ENCODE measurements around the gene USP54. TPM values are rescaled to one million over a fixed set of nuclear protein-coding genes. Genes with fewer than 3 reads are reported as not detected.

Gene USP54
- total RNA-seq, 1 donor from 2014 or later, result 8.6 TPM

DNA sequence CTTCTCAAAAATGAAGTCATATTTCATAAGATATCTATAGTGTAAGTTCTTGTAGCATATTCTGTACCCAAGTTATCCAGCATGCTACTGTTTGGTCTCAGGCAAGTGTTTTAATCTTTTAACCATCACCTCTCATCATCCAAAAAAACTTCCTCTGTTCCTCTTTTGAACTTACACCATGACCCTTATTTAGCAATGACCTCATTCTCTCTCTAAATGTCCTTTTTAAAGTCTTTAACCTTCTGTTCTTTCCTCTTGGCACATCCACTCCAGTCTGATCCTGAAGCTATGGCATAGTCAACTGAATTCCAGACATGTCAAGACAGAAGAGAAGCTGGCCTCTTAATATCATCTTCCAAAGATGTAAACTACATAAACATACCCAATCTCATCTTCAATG lies 121.6 kb downstream of the USP54 start:
- intact Hi-C loops (cut with micrococcal nuclease), result no loop called here

GRCh38 chr10:73467206-73467605 lies 123.9 kb downstream of the USP54 start:
- DNase-seq (ENCODE audit: low spot score), result no peak
- H3K4me1 Mint-ChIP-seq (ENCODE audit: low read depth), result peaks cover 11% of the 10 kb centered on the region
- peaks cover 28% of the 10 kb centered on the region for H3K36me3 Mint-ChIP-seq (ENCODE audit: low read depth)
- H3K4me3 Mint-ChIP-seq, result no peak overlapping the region
- no peaks in the 10 kb centered on the region for H3K9me3 Mint-ChIP-seq
- intact Hi-C loops (cut with micrococcal nuclease), result no loop called here
- H3K27ac Mint-ChIP-seq, result no peak overlapping the region
- H3K27me3 Mint-ChIP-seq (ENCODE audit: insufficient read depth), result no peaks in the 10 kb centered on the region

More for the DNA sequence above, 121.6 kb downstream of the USP54 start:
- Mint-ChIP-seq H3K27me3 (ENCODE audit: insufficient read depth) (no peaks in the 10 kb centered on the region), H3K36me3 (ENCODE audit: low read depth) (peaks cover 23% of the 10 kb centered on the region), H3K4me3 (no peak overlapping the region), H3K27ac (no peak overlapping the region), H3K4me1 (ENCODE audit: low read depth) (peaks cover 11% of the 10 kb centered on the region), H3K9me3 (no peaks in the 10 kb centered on the region)
- DNase-seq (ENCODE audit: low spot score), result no peak

DNA sequence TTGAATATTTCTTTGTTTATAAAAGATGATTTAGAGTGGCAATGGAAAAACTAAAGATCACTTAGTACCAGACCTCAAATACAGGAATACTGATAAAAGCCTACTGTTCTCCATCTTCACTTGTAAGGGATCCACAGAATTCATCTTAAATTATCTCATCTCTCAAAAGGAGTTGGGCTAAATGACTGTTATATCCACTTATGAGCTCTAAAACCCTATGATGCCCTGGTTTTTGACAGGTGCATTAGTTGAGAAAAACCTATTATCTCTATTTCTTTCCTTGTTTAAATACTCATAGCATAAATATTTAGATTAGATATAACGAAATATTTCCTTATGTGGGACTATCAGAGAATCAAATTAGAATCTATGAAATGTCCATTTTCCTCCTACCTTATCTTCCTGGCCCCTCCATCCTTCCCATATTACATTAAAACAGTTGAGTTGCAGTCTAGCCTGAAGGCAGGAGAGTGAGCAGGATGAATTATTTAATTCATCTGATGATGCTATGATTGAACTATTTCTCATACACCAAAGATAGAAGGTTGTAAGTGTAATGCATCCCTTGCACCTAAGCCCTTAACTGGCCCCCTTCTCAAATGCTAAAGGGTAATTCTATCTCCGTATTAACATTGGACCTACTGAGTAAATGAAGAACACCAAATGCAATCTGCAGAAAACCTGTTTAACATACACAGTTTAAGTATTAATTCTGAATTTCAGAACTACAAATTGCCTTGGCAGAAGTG lies 125.0 kb downstream of the USP54 start:
- peaks cover 33% of the 10 kb centered on the region for H3K36me3 Mint-ChIP-seq (ENCODE audit: low read depth)
- peaks cover 11% of the 10 kb centered on the region for H3K4me1 Mint-ChIP-seq (ENCODE audit: low read depth)
- H3K9me3 Mint-ChIP-seq, result no peaks in the 10 kb centered on the region
- H3K27me3 Mint-ChIP-seq (ENCODE audit: insufficient read depth), result no peaks in the 10 kb centered on the region
- H3K27ac Mint-ChIP-seq, result no peak overlapping the region
- no peak for DNase-seq (ENCODE audit: low spot score)
- H3K4me3 Mint-ChIP-seq, result no peak overlapping the region
- intact Hi-C loops (cut with micrococcal nuclease), result no loop called here

DNA sequence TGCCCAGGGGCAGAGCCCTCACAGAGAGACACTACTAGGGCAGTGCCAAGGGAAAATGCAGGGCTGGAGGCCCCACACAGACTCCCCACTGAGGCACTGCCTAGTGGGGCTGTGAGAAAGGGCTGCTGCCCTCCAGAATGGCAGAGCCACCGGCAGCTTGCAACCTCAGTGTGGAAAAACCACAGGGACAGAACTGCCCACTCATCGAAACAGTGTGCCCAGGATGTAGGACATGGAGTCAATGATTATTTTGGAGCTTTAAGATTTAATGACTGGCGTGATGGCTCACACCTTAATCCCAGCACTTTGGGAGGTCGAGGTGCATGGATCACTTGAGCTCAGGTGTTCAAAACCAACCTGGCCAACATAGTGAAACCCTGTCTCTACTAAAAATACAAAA lies 130.2 kb downstream of the USP54 start:
- H3K4me1 Mint-ChIP-seq (ENCODE audit: low read depth), result peaks cover 10% of the 10 kb centered on the region
- no peak for DNase-seq (ENCODE audit: low spot score)
- no peaks in the 10 kb centered on the region for H3K27me3 Mint-ChIP-seq (ENCODE audit: insufficient read depth)
- intact Hi-C loops (cut with micrococcal nuclease), result no loop called here
- no peak overlapping the region for H3K4me3 Mint-ChIP-seq
- peaks cover 34% of the 10 kb centered on the region for H3K36me3 Mint-ChIP-seq (ENCODE audit: low read depth)
- no peaks in the 10 kb centered on the region for H3K9me3 Mint-ChIP-seq
- no peak overlapping the region for H3K27ac Mint-ChIP-seq

DNA sequence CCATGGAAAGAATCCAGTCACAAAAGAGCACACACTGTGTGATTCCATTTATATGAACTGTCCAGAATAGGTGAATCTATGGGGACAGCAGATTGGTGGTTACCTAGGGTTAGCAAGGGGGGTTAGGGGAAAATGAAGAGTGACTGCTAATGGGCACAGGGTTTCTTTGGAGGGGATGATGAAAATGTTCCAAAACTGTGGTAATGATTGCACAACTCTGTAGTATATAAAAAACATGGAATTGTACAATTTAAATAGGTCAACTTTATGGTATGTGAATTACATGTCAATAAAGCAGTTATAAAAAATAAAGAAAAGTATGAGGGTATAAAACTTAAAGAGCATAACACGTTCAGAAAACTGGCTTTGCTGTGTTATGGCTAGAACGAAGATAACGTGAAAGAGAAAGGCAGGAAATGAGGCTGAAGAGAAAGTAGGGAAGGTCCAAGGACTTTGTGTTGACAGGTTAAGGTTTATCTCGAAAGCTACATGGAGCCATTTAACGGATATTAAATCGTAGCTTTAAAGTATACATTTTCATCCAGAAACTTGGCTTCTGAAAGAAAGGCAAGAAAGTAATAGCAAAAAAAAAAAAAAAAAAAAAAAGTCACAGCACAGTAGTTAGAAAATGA lies 131.3 kb downstream of the USP54 start:
- Mint-ChIP-seq H3K4me1 (ENCODE audit: low read depth) (peaks cover 10% of the 10 kb centered on the region), H3K27me3 (ENCODE audit: insufficient read depth) (no peaks in the 10 kb centered on the region), H3K36me3 (ENCODE audit: low read depth) (peaks cover 32% of the 10 kb centered on the region), H3K9me3 (no peaks in the 10 kb centered on the region), H3K27ac (no peak overlapping the region), H3K4me3 (no peak overlapping the region)
- DNase-seq (ENCODE audit: low spot score), result no peak
- intact Hi-C loops (cut with micrococcal nuclease), result no loop called here

- no peak for DNase-seq (ENCODE audit: low spot score)
- H3K4me3 Mint-ChIP-seq, result no peak overlapping the region
- intact Hi-C loops (cut with micrococcal nuclease), result no loop called here
- H3K27ac Mint-ChIP-seq, result no peak overlapping the region
- H3K36me3 Mint-ChIP-seq (ENCODE audit: low read depth), result peaks cover 28% of the 10 kb centered on the region
- peaks cover 10% of the 10 kb centered on the region for H3K4me1 Mint-ChIP-seq (ENCODE audit: low read depth)
- H3K9me3 Mint-ChIP-seq, result no peaks in the 10 kb centered on the region
- H3K27me3 Mint-ChIP-seq (ENCODE audit: insufficient read depth), result no peaks in the 10 kb centered on the region
These were observed 134.8 kb downstream of the USP54 start for GRCh38 chr10:73456187-73456890.

DNA sequence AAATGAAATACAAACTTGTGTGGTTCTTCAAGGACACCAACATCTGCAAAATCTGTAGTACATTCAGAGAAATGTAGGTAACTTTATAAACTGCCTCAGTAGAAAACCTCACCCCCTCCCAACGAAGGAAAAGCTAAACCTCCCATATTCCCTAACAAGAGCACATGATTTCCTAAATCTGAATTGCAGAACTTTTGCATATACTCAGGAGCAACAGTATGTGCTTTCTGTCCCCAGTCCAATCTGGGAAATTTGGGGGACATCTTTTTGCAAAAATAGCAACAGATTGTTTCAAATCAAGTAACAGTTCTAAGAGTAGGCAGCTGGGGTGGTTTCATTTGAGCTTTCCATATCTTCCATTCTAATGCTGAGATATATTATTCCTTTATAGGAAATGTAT lies 142.0 kb downstream of the USP54 start:
- Mint-ChIP-seq H3K27ac (no peak overlapping the region), H3K4me3 (no peak overlapping the region), H3K4me1 (ENCODE audit: low read depth) (no peaks in the 10 kb centered on the region), H3K9me3 (no peaks in the 10 kb centered on the region), H3K27me3 (ENCODE audit: insufficient read depth) (no peaks in the 10 kb centered on the region), H3K36me3 (ENCODE audit: low read depth) (peaks cover 30% of the 10 kb centered on the region)
- intact Hi-C loops (cut with micrococcal nuclease), result no loop called here
- no peak for DNase-seq (ENCODE audit: low spot score)

DNA sequence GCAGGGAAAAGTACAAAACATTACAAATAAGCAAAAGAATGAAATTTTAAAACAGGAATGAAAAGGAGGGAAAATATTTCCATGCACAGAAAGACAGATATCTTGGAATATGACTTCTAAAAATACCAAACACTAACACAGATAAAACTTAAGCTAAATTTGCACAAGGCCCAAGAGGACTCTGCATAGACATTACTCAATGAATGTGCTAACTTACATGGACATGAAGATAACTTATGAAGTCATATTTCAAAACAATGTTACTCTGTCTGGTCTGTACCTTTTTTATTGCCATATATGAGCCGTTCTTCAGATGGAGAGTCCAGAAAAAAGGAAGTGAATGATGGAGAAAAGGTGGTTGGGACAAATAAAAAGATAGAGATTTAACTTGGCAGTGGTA lies 142.8 kb downstream of the USP54 start:
- H3K36me3 Mint-ChIP-seq (ENCODE audit: low read depth), result peaks cover 30% of the 10 kb centered on the region
- no peak overlapping the region for H3K4me3 Mint-ChIP-seq
- H3K27ac Mint-ChIP-seq, result no peak overlapping the region
- H3K9me3 Mint-ChIP-seq, result no peaks in the 10 kb centered on the region
- no peaks in the 10 kb centered on the region for H3K27me3 Mint-ChIP-seq (ENCODE audit: insufficient read depth)
- no peaks in the 10 kb centered on the region for H3K4me1 Mint-ChIP-seq (ENCODE audit: low read depth)
- intact Hi-C loops (cut with micrococcal nuclease), result no loop called here
- no peak for DNase-seq (ENCODE audit: low spot score)

Other genes with a start within 250 kb of the USP54 start
- gene CFAP70, start 232.5 kb downstream of the USP54 start, total RNA-seq, result 0.26 and 0.34 TPM in 2 replicates
- 152 and 157 TPM in 2 replicates for gene ANXA7, start 177.3 kb downstream of the USP54 start, total RNA-seq
- 3.1 and 3.7 TPM in 2 replicates for gene MSS51, start 157.8 kb downstream of the USP54 start, total RNA-seq
- 43.6 and 43.9 TPM in 2 replicates for gene PPP3CB, start 95.3 kb downstream of the USP54 start, total RNA-seq
- gene MYOZ1, start 50.1 kb upstream of the USP54 start, total RNA-seq, result not detected in 2 replicates
- gene SYNPO2L, start 64.7 kb upstream of the USP54 start, total RNA-seq, result 0.03 TPM in 1 of 2 replicates, not detected in the other
- gene AGAP5, start 106.8 kb upstream of the USP54 start, total RNA-seq, result 10.2 and 11.0 TPM in 2 replicates
- gene SEC24C, start 153.0 kb upstream of the USP54 start, total RNA-seq, result 112 and 114 TPM in 2 replicates
- 30.9 and 33.5 TPM in 2 replicates for gene CHCHD1, start 190.7 kb upstream of the USP54 start, total RNA-seq
- gene ZSWIM8, start 194.3 kb upstream of the USP54 start, total RNA-seq, result 54.2 and 56.3 TPM in 2 replicates
- gene NDST2, start 220.3 kb upstream of the USP54 start, total RNA-seq, result 51.7 and 53.2 TPM in 2 replicates

All from activated T-helper 1 cell treated with anti-CD3 and anti-CD28 coated beads, Interleukin-12 subunit alpha, Interleukin-12 subunit beta, Interleukin-2, Interleukin-4 antibody, amounts not matched to agents 30 ng/mL and 10 ng/mL and 1 ng/mL, durations not matched to agents 14 hours and 24 hours and 36 hours (primary cell).